Transverse colon (tissue), 4 donors: ENCODE measurements around the gene SAMD5.

ENCODE experiments used
- EP300 ChIP-seq: sonication (generic); formaldehyde crosslinking; IDR thresholded peaks from one replicate; pipeline ENCODE4 v1.6.1; 2017; ENCODE audit warnings: antibody characterized with exemption, low read depth
- POLR2A ChIP-seq: fragments of 450-650 bp; IDR thresholded peaks from one replicate; pipeline ENCODE4 v1.6.1; 2016; ENCODE audit warnings: antibody characterized with exemption, mild to moderate bottlenecking, moderate library complexity
- POLR2AphosphoS5 ChIP-seq, 3 donors: sonication (generic); formaldehyde crosslinking; IDR thresholded peaks; one replicate each; pipeline ENCODE4 v1.6.1; 2016; ENCODE audit warnings: antibody characterized with exemption in 3 of 3
- TF ChIP-seq, protein P1 (sequence below), 5 experiments: fragments of 200-600 bp in 3 of 5; fragments of 450-650 bp in 2 of 5; sonication (generic) in 3 of 5; IDR thresholded peaks; 1 replicate in 2 of 5; 2 replicates in 3 of 5; pipeline ENCODE4 v1.5.1; 2016 to 2017; ENCODE audit warnings: antibody characterized with exemption in 5 of 5, inconsistent platforms in 3 of 5, mild to moderate bottlenecking in 2 of 5, moderate library complexity in 1 of 5

GRCh38 chr6:147604373-147604772 is 95.9 kb downstream of the SAMD5 start:
- no peak for TF ChIP-seq EP300
- TF ChIP-seq POLR2AphosphoS5 (IDR thresholded peaks at IDR 0.05): no peak
- TF ChIP-seq, protein P1, sequence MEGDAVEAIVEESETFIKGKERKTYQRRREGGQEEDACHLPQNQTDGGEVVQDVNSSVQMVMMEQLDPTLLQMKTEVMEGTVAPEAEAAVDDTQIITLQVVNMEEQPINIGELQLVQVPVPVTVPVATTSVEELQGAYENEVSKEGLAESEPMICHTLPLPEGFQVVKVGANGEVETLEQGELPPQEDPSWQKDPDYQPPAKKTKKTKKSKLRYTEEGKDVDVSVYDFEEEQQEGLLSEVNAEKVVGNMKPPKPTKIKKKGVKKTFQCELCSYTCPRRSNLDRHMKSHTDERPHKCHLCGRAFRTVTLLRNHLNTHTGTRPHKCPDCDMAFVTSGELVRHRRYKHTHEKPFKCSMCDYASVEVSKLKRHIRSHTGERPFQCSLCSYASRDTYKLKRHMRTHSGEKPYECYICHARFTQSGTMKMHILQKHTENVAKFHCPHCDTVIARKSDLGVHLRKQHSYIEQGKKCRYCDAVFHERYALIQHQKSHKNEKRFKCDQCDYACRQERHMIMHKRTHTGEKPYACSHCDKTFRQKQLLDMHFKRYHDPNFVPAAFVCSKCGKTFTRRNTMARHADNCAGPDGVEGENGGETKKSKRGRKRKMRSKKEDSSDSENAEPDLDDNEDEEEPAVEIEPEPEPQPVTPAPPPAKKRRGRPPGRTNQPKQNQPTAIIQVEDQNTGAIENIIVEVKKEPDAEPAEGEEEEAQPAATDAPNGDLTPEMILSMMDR (IDR thresholded peaks at IDR 0.05): no peak
- no peak for TF ChIP-seq POLR2A
